MM.1S (cell line): ENCODE data around the gene PLXDC2.

Experiments
- EZH2phosphoT487 ChIP-seq: fragments of 300-600 bp; sonication (generic); IDR thresholded peaks from 2 replicates; pipeline ENCODE4 v1.6.1; 2018; ENCODE audit warnings: antibody characterized with exemption, low read length
- TF ChIP-seq, protein P1 (sequence below): fragments of 300-600 bp; sonication (generic); IDR thresholded peaks from 2 replicates; pipeline ENCODE4 v1.5.1; 2016; ENCODE audit warnings: antibody characterized with exemption, low read length, mixed read lengths

DNA sequence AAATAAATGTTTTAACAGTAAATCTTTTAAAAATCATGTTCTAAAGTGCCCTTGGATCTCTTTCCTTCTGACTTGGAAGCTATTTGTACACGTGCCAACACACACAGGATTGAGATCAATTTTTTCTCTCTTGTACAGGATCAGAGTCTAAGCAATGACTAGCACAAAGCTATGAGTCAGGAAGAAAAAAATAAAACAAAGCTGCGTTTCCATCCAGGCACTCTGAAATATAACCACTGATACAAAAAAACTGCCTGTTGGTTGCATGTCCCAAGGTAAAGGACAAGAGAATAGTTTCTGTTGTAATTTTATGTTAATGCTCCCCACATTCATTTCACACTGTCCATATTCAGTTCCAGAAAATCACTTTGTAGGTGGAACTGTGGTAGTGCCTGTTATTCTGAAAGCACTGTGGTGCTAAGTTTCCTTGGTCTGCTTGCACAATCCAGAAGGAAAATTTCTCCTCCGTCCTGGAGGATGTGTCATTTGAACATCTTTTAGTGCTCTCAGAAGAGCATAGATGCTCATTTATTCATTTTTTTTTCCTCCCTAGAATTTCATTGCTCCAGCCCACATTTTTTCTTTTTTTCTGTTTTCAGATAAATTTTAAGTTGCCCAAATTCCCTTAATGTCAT is 113.4 kb downstream of the PLXDC2 start:
- TF ChIP-seq, protein P1, sequence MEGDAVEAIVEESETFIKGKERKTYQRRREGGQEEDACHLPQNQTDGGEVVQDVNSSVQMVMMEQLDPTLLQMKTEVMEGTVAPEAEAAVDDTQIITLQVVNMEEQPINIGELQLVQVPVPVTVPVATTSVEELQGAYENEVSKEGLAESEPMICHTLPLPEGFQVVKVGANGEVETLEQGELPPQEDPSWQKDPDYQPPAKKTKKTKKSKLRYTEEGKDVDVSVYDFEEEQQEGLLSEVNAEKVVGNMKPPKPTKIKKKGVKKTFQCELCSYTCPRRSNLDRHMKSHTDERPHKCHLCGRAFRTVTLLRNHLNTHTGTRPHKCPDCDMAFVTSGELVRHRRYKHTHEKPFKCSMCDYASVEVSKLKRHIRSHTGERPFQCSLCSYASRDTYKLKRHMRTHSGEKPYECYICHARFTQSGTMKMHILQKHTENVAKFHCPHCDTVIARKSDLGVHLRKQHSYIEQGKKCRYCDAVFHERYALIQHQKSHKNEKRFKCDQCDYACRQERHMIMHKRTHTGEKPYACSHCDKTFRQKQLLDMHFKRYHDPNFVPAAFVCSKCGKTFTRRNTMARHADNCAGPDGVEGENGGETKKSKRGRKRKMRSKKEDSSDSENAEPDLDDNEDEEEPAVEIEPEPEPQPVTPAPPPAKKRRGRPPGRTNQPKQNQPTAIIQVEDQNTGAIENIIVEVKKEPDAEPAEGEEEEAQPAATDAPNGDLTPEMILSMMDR = no peak
- TF ChIP-seq EZH2phosphoT487 = no peak
